NCI-H2107 treated with DMSO at 0.1 percent for 48 hours (cell line): Measurements from ENCODE around the gene CERS5.
"Not testable (repeated sequence)": the region's sequence is repeated elsewhere in the genome, so short reads cannot be mapped to it uniquely, and the experiment has no call there.

Experiments used
- DNase-seq: peaks from one replicate; lab custom pipeline; 2025; ENCODE audit not compliant: unreplicated experiment; lab: John Stamatoyannopoulos, UW

The CERS5 gene

DNA sequence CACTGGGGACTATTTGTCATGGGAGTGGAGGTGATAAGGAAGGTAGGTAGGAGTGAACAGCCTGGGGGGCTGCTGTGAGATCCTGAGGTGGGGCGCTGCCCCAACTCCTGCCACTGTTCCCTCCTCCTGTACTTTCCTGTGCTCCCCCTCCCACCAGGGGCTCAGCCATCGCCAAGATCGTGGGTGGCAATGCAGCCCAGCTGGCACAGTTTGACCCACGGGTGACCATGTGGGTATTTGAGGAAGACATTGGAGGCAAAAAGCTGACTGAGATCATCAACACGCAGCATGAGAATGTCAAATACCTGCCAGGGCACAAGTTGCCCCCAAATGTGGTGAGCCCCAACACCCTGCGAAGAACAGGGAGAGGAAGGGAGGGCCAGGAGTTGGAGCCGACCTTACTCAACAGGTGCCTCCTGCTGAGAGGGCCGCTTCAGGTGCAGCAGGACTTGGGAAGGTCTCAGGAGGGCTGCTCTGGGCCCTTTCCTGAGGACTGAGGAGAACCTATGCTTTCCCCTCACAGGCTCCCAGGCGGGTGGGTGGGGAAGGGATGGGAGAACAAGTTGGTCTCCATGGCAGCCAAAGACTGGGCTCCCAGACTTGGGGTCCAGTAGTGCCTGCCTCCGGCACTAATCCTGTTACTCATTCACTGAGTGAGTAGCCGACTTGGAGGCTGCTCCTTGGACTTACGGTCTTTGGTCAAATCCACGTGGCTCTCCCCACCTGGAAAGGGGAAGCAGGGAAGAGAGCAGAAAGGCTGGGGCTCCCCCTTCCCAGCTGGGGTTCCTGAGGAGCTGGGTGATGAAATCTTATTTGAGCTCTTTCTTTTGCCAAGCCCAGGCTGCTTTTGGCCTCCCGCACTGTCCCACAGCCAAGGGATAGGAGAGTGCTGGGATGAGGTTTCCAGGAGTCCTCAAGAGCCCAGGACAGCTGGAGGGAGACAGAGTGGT lies 62.5 kb downstream of the CERS5 start:
- no peak for DNase-seq

DNA sequence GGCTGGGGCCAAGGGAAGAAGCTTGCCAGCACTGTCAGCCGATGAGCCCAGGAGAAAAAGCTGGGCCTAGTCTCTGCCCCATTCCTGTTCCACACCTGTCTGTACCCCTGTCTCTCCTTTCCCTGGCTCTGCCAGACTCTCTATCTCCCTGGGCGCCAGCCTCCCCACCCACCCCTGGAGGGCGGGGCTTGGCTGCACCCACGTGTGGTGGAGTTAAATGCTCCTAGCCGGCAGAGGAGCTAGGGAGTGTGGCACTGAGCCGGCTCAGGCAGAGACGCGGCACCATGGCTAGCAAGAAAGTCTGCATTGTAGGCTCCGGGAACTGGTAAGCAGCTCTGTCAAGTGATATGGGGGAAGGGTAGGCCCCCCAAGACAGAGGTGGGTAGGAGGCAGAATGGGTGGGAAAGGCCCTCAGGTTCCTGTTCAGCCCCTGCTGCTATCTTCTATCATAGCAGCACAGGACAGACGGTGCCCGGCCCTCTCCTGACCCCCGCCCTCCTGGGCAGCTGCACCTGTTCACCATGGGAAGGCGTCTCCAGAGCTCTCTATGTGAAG lies 63.3 kb downstream of the CERS5 start, which contains the start of gene GPD1:
TSS of gene GPD1 (plus strand) at position 242 of the 555 bp plus-strand sequence. CDS start at position 285, 43 bp downstream.
- peak; percentile 91 for DNase-seq

DNA sequence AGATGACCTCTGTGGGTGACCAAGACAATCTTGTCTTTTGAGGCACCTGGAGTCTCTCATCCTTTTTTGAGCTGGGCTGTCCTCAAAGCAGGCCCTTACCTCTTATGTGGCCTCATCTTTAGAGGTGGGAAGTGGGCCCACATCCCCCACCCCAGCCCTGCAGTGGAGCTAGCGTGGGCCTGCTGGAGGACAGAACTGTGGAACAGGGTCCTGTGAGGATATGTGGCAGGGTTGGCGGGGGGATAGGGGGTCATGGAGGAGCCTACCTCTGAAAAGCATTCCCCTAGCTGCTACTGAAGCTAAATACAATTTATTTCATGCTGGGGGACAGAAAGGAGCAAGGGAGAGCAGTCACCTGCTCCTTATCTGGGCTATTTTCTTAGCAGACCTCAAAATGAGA lies 63.8 kb downstream of the CERS5 start:
- no peak for DNase-seq

DNA sequence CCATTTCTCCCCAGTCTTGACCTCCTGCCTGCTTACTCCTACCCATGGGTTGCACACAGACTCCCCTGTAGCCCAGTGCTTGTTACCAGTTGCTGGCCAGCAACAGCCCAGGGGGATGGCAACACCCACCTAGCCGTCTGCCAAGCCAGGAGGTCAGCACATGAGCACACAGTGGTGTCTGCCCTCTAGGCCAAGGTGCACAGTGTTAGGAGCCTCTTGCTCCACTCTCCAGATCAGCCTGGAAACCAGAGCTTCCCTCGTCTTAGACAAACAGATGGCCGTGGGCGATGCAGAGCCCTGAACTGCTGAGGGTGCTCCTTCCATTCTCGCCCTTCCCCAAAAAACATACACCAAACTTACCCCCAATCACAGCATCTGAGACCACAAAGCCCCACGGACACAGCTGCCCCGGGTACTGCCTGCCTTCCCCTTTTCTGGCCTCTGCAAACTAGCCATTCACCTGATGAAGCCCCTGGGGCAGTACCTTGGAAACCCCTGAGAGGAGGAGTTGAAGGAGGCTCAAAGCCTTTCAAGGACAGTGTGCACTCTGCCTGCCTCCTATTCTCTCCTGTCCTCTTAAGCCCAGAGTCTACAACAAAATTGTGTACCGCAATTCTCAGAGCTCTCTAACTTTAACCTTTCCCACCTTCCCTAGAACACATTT lies 64.4 kb downstream of the CERS5 start:
- DNase-seq: no peak

DNA sequence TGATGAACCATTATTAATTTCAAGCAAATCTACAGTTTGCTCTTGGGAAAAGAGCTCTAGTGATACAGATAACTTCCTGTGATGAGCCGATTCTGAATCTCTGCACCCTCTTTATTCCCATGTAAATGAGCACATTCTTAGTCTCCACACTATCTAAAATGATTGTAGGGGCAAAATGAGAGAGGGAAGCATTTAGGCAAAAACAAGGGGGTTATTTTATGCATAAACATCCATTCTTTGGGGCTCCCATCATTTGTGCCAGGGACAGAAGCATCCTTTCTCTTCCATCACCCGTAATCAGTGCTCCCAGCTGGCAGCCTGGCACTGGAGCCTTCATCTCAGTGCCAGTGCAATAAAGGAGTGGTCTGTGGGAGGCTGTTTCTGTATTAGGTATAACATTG lies 65.0 kb downstream of the CERS5 start:
- DNase-seq: no peak

DNA sequence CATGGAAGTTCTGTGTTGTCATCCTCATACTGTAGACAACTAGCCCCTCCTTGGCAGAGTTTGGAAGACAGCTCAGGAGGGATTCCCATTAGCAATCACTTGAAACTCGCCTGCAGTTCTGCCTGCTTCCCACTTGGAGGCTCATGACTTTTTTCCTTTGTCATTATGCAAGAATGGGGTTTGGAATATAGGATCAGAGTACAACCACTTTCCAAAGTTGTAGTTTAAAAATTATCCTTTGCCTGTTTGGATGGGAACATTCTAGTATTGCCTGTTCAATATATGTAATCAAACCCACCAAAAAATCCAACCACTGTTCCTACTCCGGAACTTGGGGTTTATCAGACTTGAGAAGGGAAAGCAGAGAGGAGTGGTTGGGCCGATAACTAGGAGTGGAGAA lies 65.5 kb downstream of the CERS5 start:
- DNase-seq: no peak

DNA sequence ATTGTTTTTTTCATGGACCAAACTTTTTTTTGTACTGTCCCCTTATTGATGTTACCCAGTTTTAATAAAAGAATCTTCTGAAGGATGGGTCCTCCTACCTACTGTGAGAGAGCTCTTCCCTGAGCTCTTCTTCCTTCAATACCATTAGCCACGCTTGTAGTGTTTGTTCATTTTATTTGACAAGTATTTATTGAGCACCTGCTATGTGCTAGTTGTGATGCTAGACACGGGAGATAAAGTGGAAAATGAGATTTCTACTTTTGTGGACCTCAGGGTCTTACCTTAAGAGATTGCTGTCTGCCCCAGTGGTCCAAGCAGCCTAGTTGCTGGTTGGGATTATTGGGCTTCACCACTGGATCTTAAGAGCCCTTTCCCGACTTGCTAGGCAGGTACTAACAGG lies 66.6 kb downstream of the CERS5 start:
- DNase-seq: no peak

DNA sequence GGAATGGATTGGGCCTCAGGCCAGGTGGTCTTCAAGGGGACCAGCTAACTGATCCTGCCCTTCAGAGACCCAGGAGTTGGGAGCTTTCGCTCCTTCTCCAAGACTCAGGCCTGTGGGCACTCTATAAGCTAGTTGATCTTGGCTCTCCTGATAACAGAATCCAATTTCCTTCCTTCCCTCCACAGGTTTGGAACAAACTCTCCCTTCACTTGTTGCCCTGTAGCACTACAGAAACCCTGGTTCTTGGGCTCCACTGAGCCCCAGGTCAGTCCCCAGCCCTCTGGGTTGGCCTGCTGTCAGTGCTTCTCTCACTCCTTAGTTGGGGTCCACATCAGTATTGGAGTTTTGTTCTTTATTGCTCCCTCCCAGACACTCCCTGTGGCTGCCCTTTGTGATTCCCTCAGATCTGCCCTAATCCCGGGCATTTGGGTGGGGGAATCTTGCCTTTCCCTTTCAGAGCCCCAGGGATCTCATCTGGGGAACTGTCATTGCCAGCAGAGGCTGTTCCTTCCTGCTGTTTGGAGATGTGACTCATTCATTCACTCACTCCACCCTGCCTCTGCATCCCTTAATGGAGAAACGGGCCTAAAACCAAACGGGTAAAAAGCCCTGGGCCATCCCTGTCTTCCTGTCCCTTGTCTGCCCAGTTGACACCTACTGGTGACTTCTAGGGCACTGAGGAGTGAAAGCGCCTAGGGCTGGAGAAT lies 67.7 kb downstream of the CERS5 start:
- no peak for DNase-seq

DNA sequence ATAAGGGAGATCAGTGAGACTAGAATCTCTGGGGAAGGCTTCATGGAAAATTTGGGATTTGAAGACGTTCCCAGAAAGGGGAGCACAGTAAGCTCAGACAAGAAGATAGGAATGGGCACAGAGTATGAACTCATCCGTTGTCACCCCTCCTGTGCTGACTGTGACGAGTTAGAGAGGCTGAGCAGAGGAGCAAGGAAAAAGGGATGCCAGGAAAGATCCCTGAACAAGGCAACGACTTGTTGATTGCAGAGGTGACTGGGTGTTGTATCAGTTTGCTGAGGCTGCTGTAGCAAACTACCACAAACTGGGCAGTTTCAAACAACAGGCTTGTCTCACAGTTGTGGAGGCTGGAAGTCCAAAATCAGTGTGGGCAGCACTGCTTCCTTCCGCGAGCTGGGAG lies 69.2 kb downstream of the CERS5 start:
- no peak for DNase-seq

DNA sequence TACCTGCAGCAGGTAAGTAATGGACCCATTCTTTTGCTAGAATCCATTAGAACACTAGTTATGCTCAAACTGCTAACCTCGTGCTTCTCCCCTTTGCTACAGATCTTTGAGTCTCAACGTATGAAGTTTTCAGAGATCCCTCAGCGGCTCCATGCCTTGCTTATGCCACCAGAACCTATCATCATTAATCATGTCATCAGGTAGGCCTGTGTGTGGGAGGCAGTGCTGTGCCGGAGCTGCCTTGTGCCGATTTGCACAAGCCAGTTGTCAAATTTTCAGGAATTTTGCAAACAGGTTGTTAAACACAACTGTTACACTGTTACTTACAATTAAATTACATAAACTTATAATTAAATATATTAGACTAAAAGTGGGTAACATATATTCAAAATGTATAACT lies 76.8 kb downstream of the CERS5 start:
- no peak for DNase-seq

DNA sequence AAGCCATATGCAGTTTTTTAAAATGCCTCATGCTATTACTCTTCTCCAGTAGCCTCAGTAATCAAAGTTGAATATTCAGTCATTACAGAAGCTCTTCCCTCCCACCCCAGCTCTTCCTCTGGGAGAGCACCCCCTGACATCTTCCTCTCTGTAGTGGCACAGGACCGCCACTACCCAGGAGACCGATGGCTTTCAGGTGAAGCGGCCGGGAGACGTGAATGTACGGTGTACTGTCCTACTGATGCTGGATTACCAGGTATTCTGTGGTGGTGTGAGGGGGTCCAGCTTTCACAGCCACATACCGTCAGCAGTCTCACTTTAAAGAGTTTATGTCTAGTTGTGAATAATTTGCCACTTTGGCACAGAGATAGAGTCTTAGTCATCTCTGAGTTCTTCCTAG lies 77.4 kb downstream of the CERS5 start:
- DNase-seq: no peak

DNA sequence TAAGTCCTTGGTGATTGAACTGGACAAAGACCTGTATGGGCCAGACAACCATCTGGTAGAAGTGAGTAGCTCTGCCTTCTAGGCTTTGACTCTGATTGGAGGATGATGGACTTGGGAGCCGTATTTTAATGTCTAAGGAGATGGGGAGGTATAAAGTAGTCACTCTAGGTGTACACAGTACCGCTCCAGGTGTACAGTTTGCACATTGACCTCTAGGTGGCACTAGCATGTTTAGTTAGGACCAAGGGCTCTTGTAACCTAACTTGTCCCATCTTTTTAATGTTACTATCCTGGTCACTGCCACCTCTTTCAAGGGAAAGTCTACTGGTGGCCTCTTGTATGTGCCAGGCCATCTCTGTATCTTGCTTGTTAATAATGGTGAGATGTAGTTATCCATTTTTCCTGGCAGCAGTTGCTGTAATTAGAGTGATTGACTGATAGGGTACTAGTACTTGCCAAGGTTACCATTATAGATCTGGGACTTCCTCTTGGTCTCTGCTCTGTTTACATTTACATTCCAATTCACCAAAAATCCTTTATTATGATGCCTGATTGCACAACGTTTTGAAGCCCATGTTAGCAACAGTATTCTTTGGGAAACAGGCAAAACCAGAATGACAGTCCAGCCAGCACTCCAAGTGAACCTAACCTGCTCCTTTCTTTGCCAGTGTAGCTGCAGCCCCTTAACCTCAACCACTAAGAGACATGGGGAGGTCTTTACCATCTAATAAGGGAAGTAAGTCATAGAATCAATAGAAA lies 78.4 kb downstream of the CERS5 start:
- DNase-seq: peak; percentile 86

DNA sequence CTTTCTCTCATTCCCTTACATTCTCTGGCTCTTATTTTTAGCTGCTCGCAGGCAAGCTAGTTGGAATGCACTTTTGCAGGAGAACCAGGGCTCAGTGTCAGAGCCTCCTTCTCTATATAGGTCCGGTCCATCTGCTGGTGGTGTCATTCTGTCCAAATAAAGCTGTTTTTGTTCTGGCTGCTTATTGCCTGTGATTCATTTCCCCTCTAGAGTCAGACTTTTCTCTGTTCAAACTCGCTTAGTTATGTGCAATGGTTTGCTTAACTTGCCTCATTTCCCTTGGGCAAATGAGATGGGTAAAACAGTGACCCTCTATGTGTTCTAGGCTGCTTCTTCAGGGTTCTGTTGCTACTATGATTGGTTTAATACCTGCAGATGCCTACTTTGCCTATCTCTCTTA lies 79.2 kb downstream of the CERS5 start:
- DNase-seq: no peak

DNA sequence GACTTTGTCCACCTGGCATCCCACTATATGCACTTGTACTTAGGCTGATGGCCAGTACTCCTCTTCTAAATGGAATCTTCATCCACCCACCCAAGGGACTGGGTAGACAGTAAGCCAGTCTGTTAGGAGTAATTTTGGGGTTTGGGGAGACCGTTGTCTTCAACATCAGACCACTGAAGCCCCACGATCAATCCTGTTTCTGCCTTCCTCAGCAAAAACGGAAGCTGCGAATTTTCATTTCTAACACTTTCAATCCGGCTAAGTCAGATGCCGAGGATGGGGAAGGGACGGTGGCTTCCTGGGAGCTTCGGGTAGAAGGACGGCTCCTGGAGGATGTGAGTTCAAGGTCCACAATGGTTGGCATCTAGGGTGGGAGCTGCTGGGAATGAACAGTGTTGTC lies 80.0 kb downstream of the CERS5 start:
- no peak for DNase-seq

DNA sequence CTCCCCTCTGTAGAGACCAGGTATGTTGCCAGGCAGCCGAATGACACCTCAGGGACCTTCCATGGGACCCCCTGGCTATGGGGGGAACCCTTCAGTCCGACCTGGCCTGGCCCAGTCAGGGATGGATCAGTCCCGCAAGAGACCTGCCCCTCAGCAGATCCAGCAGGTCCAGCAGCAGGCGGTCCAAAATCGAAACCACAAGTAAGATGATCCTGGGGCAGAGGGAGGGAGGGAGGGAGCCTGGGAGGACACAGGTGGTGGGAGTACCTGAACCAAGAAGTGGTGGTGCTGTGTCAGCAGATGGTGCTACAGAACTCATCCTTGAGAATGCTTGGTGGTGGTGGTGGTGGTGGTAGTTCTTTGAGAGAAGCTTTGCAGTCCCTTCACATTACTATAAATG lies 81.0 kb downstream of the CERS5 start:
- peak; percentile 54 for DNase-seq

DNA sequence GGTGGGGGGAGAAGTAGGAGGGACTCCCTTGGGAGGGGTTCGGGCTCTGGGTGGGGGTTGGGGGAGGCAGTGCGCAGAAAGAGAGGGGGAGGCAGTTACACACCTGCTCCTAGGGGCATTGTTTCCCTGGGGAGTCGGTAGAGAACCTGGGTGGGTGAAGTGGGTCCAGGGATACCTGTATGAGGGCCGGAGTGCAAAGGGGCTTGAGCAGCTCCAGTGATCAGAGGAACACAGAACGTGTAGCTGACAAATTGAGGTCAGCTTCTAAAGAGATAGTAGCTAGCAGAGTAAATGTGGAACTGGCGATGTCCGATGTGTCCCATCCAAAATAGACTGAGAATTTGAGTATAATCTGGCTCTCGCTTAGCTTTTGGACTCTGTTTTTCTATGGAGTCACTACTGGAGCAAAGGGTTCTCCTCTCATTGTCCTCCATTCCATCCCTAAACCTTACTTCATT lies 81.5 kb downstream of the CERS5 start:
- DNase-seq: peak; percentile 64

DNA sequence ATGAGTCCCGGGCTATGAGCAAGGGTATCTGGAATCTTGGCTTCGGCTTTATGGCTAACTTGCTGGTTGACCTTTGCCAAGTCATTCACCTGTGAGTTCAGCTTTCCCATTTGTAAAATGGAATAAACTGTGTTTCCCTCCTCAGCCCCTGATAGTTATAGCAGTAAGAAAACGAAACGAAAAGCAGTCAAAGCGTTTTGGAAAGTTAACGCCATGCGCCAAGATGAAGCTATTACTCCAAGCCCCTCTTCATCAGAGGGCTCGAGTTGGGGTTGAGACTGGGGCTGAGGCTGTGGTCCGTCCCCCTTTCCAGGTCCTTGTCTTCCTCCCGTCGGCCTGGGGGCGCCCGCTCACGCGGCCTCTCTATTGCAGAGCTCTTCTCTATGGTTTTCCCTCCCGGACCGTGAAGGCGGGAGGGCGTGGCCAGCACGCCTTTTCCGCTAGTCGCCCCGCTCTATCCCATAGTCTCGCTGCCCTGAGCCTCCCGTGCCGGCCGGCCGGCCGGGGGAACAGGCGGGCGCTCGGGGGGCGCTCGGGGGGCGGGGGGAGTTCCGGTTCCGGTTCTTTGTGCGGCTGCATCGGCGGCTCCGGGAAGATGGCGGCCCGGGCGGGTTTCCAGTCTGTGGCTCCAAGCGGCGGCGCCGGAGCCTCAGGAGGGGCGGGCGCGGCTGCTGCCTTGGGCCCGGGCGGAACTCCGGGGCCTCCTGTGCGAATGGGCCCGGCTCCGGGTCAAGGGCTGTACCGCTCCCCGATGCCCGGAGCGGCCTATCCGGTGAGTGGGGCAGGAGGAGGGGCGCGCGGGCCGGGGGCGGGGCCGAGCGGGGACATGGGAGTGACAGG lies 82.2 kb downstream of the CERS5 start, which contains the start of gene SMARCD1:
TSS of gene SMARCD1 (plus strand) at position 568 of the 840 bp plus-strand sequence. CDS start at position 596, 28 bp downstream.
- peak; percentile 95 for DNase-seq

DNA sequence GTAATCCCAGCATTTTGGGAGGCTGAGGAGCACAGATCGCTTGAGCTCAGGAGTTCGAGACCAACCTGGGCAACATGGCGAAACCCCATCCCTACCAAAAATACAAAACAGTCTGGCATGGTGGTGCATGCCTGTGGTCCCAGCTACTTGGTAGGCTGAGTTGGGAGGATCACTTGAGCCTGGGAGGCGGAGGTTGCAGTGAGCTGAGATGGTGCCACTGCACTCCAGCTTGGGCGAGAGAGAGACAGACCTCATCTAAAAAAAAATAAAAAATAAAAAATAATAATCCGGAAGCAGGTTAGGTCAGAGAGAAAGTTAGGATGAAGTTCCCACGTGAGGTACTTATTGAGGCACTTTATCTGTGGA lies 82.8 kb downstream of the CERS5 start:
- DNase-seq: not testable (repeated sequence)

DNA sequence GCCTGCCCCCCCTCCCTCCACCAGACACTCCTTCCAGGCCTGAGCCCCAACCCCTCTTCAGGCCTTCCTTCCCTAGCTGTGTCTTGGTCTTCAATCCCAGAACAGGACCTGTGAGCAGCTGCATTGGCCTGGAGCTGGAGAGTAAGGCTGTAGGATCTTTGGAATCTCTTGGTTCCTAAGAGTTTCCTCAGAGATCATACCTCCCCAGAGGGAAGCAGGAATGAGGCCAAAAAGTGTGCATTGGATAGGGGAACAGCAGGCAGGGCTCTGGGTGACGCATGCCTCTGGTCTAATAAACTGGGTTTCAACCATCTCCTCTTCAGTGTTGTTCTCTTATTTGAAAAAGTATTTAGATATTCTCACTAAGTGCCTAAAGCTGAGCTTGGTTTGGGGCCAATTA lies 83.9 kb downstream of the CERS5 start:
- no peak for DNase-seq

DNA sequence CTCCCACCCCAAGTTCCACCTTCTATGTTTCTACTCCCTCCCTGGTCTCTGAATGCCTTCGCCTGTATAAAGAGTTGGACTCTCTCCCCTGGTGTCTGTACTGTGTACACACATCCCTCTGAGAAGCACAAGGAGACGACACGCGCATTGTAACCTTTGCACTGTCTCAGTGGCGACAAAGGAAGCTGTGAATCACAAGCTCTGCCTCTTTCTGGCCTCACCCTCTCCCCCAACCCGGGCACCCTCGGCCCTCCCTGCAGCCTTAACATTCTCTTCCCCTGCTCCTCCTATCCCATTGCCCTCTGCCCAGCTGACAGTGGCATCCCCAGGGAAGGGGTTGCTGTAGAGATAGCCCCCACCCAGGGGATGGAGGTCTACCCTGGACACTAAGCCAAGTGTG lies 84.5 kb downstream of the CERS5 start:
- DNase-seq: no peak
